A549 (cell line): ENCODE data around the gene RAD50. TPM values are rescaled to one million over a fixed set of nuclear protein-coding genes. Genes with fewer than 3 reads are reported as not detected.
A peak's percentile ranks its signal among the peaks of the same experiment; 100 is the strongest.

Experiments
- ATAC-seq, 2 experiments: fragments of 200-7000 bp in 1 of 2; fragments of >200 bp in 1 of 2; cut with Nextera tagmentation in 1 of 2; cut with Tn5 transposase in 1 of 2; 3 replicates each; pipeline versions ENCODE4 v1.8.0 to v1.9.1; 2018 to 2020; ENCODE audit warnings: mild to moderate bottlenecking in 1 of 2, moderate library complexity in 1 of 2
- CTCF ChIA-PET: fragments of 300-600 bp; sonication (Branson Sonifier 250); formaldehyde crosslinking; extraction: SDS; loops from one replicate; lab custom pipeline; 2021; ENCODE audit warnings: antibody characterized with exemption, inconsistent platforms; lab: Yijun Ruan, JAX
- POLR2A ChIA-PET: fragments of 350-600 bp; formaldehyde crosslinking; extraction: SDS; loops from one replicate; lab custom pipeline; 2021; ENCODE audit warnings: antibody characterized with exemption, inconsistent platforms; lab: Yijun Ruan, JAX
- DNase-seq, 2 experiments: peaks; one replicate each; pipeline versions ENCODE4 v3.0.0 to v3.0.0-alpha.2; 2011 to 2016; ENCODE audit warnings: low read depth in 1 of 2, low spot score in 1 of 2
- FAIRE-seq: peaks from 2 replicates; lab custom pipeline; 2011; peaks lifted over from hg19 to GRCh38; lab: Jason Lieb, UNC
- H3K27ac ChIP-seq, 2 experiments: fragments of >200 bp; sonication (Bioruptor Twin); formaldehyde crosslinking; 3 replicates each; pipeline ENCODE4 v1.5.1; 2016 to 2017
- H3K4me1 ChIP-seq: fragments of >200 bp; sonication (Bioruptor Twin); formaldehyde crosslinking; 3 replicates; pipeline ENCODE4 v1.6.1; 2016
- H3K4me2 ChIP-seq: fragments of >200 bp; sonication (Bioruptor Twin); formaldehyde crosslinking; 3 replicates; pipeline ENCODE4 v1.6.1; 2016
- H3K4me3 ChIP-seq: fragments of >200 bp; sonication (Bioruptor Twin); formaldehyde crosslinking; 3 replicates; pipeline ENCODE4 v1.5.1; 2016
- H3K9me3 ChIP-seq: fragments of >200 bp; sonication (Bioruptor Twin); formaldehyde crosslinking; 3 replicates; pipeline ENCODE4 v1.6.1; 2016
- ATOH8 ChIP-seq: fragments of 250-450 bp; sonication (Bioruptor Pico); IDR thresholded peaks from 2 replicates; pipeline ENCODE4 v1.5.0; 2020; ENCODE audit warnings: low read depth, mild to moderate bottlenecking, moderate library complexity
- BHLHE40 ChIP-seq: IDR thresholded peaks from 2 replicates; pipeline ENCODE4 v1.6.1; 2012; ENCODE audit warnings: low read depth, low read length, inconsistent platforms
- CHD4 ChIP-seq: fragments of 200-600 bp; sonication (generic); IDR thresholded peaks from 2 replicates; pipeline ENCODE4 v1.6.1; 2016; ENCODE audit warnings: antibody characterized with exemption, mild to moderate bottlenecking, borderline replicate concordance
- EHF ChIP-seq: fragments of 250-450 bp; sonication (Bioruptor Pico); IDR thresholded peaks from 2 replicates; pipeline ENCODE4 v1.5.0; 2020; ENCODE audit warnings: mild to moderate bottlenecking
- EP300 ChIP-seq, 2 experiments: fragments of >200 bp; sonication (Bioruptor Twin); formaldehyde crosslinking; IDR thresholded peaks; 2 replicates in 1 of 2; 3 replicates in 1 of 2; pipeline ENCODE4 v1.6.1; 2016 to 2017
- FOSB ChIP-seq: fragments of 250-450 bp; sonication (Bioruptor Pico); IDR thresholded peaks from 2 replicates; pipeline ENCODE4 v1.5.0; 2020; ENCODE audit warnings: mild to moderate bottlenecking, moderate library complexity
- FOXS1 ChIP-seq: fragments of 250-450 bp; sonication (Bioruptor Pico); IDR thresholded peaks from 2 replicates; pipeline ENCODE4 v1.5.0; 2020; ENCODE audit warnings: mild to moderate bottlenecking, moderate library complexity
- HEYL ChIP-seq: fragments of 250-450 bp; sonication (Bioruptor Pico); IDR thresholded peaks from 2 replicates; pipeline ENCODE4 v1.8.0; 2021; ENCODE audit warnings: mild to moderate bottlenecking, moderate library complexity
- HOXA7 ChIP-seq: fragments of 250-450 bp; sonication (Bioruptor Pico); IDR thresholded peaks from 2 replicates; pipeline ENCODE4 v1.5.0; 2020; ENCODE audit warnings: mild to moderate bottlenecking, moderate library complexity
- HOXB13 ChIP-seq: fragments of 250-450 bp; sonication (Bioruptor Pico); IDR thresholded peaks from 2 replicates; pipeline ENCODE4 v1.5.0; 2020; ENCODE audit warnings: low read depth, mild to moderate bottlenecking, moderate library complexity
- HOXB5 ChIP-seq: fragments of 250-450 bp; sonication (Bioruptor Pico); IDR thresholded peaks from 2 replicates; pipeline ENCODE4 v1.5.0; 2020; ENCODE audit warnings: mild to moderate bottlenecking, moderate library complexity
- JUN ChIP-seq, 2 experiments: fragments of >200 bp; sonication (Bioruptor Twin); formaldehyde crosslinking; IDR thresholded peaks; 2 replicates in 1 of 2; 3 replicates in 1 of 2; pipeline ENCODE4 v1.6.1; 2016 to 2017
- JUNB ChIP-seq: fragments of >200 bp; sonication (Bioruptor Twin); formaldehyde crosslinking; IDR thresholded peaks from 2 replicates; pipeline ENCODE4 v1.6.1; 2016
- KDM5A ChIP-seq: fragments of 200-600 bp; sonication (generic); IDR thresholded peaks from 2 replicates; pipeline ENCODE4 v1.6.1; 2016; ENCODE audit warnings: antibody characterized with exemption, mild to moderate bottlenecking
- MAFK ChIP-seq: fragments of 450-650 bp; IDR thresholded peaks from 2 replicates; pipeline ENCODE4 v1.6.1; 2014; ENCODE audit not compliant: partially characterized antibody
- MYC ChIP-seq: IDR thresholded peaks from 2 replicates; pipeline ENCODE4 v1.6.1; 2012; ENCODE audit warnings: mild to moderate bottlenecking, inconsistent platforms, low read length, improper control_type of control experiment, borderline replicate concordance
- NFE2L2 ChIP-seq: fragments of 150-350 bp; conservative IDR thresholded peaks from 2 replicates; pipeline ENCODE4 v1.6.1; 2014; ENCODE audit warnings: low read length
- PHF8 ChIP-seq: fragments of 200-600 bp; sonication (generic); IDR thresholded peaks from 2 replicates; pipeline ENCODE4 v1.6.1; 2016; ENCODE audit warnings: low read depth, mild to moderate bottlenecking, antibody characterized with exemption, moderate library complexity, borderline replicate concordance
- POLR2A ChIP-seq: IDR thresholded peaks from 2 replicates; pipeline ENCODE4 v1.6.1; 2012; ENCODE audit warnings: mild to moderate bottlenecking, low read length
- POLR2AphosphoS2 ChIP-seq: conservative IDR thresholded peaks from 2 replicates; pipeline ENCODE4 v1.6.1; 2012; ENCODE audit warnings: low read length, improper control_type of control experiment, inconsistent platforms
- RAD21 ChIP-seq, 2 experiments: fragments of >200 bp in 1 of 2; sonication (Bioruptor Twin) in 1 of 2; formaldehyde crosslinking in 1 of 2; IDR thresholded peaks in 1 of 2; conservative IDR thresholded peaks in 1 of 2; 2 replicates in 1 of 2; 3 replicates in 1 of 2; pipeline ENCODE4 v1.6.1; 2012 to 2018; ENCODE audit warnings: inconsistent platforms in 1 of 2
- RARB ChIP-seq: fragments of 250-450 bp; sonication (Bioruptor Pico); IDR thresholded peaks from 2 replicates; pipeline ENCODE4 v1.8.0; 2021; ENCODE audit warnings: mild to moderate bottlenecking, moderate library complexity
- RCOR1 ChIP-seq: fragments of 150-350 bp; IDR thresholded peaks from 2 replicates; pipeline ENCODE4 v1.6.1; 2014; ENCODE audit warnings: antibody characterized with exemption, low read length, low read depth
- RFX5 ChIP-seq: fragments of 450-650 bp; IDR thresholded peaks from 2 replicates; pipeline ENCODE4 v1.7.1; 2014; ENCODE audit warnings: antibody characterized with exemption, mild to moderate bottlenecking, moderate library complexity
- RNF2 ChIP-seq: fragments of 200-600 bp; sonication (generic); IDR thresholded peaks from 2 replicates; pipeline ENCODE4 v1.6.1; 2016; ENCODE audit warnings: low read depth, mild to moderate bottlenecking, antibody characterized with exemption, moderate library complexity, borderline replicate concordance
- SMC3 ChIP-seq: fragments of >200 bp; sonication (Bioruptor Twin); formaldehyde crosslinking; IDR thresholded peaks from 3 replicates; pipeline ENCODE4 v1.6.1; 2018; ENCODE audit warnings: inconsistent platforms
- SREBF2 ChIP-seq: fragments of 450-650 bp; IDR thresholded peaks from 2 replicates; pipeline ENCODE4 v1.6.1; 2014; ENCODE audit warnings: mild to moderate bottlenecking, moderate library complexity
- TP53 ChIP-seq: fragments of 250-450 bp; sonication (Bioruptor Pico); IDR thresholded peaks from 2 replicates; pipeline ENCODE4 v1.5.0; 2021; ENCODE audit warnings: mild to moderate bottlenecking, moderate library complexity
- USF2 ChIP-seq: fragments of 450-650 bp; IDR thresholded peaks from 2 replicates; pipeline ENCODE4 v1.6.1; 2014; ENCODE audit warnings: antibody characterized with exemption
- ZC3H11A ChIP-seq: fragments of 450-650 bp; IDR thresholded peaks from 2 replicates; pipeline ENCODE4 v1.6.1; 2014; ENCODE audit warnings: antibody characterized with exemption, mild to moderate bottlenecking
- ZFP36 ChIP-seq: fragments of 450-650 bp; IDR thresholded peaks from 2 replicates; pipeline ENCODE4 v1.6.1; 2014; ENCODE audit warnings: borderline replicate concordance; ENCODE audit not compliant: partially characterized antibody
- ZSCAN20 ChIP-seq: fragments of 250-450 bp; sonication (Bioruptor Pico); IDR thresholded peaks from 2 replicates; pipeline ENCODE4 v1.8.0; 2022; ENCODE audit warnings: mild to moderate bottlenecking, moderate library complexity
- WGBS: methylation state at CpG from one replicate; pipeline ENCODE4 v1.1.6; 2017; ENCODE audit errors: missing lambda C conversion rate; 5-methylcytosine and 5-hydroxymethylcytosine counted together
- polyA minus RNA-seq: library from RNA; depleted of rRNA, polyadenylated mRNA; stranded (reverse); fragments of >200 nt; gene quantifications from 2 replicates; pipeline ENCODE4 v1.2.3, GENCODE V29; 2011; rRNA and poly(A)+ RNA removed
- polyA plus RNA-seq, 4 experiments: library from polyadenylated mRNA; depleted of rRNA in 3 of 4; stranded (reverse); fragments of >200 nt; fragmentation: RNase III in 1 of 4; extraction: RNeasy Plus Mini Kit Qiagen cat#74134 plus additional on column Dnase treatment in 1 of 4; gene quantifications; 2 replicates in 3 of 4; 3 replicates in 1 of 4; pipeline ENCODE4 v1.2.3, GENCODE V29; 2011 to 2017
- TF ChIP-seq, protein P1 (sequence below): IDR thresholded peaks from 2 replicates; pipeline ENCODE4 v1.6.1; 2012
- TF ChIP-seq, protein P2 (sequence below): fragments of >200 bp; sonication (Bioruptor Twin); formaldehyde crosslinking; IDR thresholded peaks from 2 replicates; pipeline ENCODE4 v1.6.1; 2016
- TF ChIP-seq, protein P3 (sequence below): fragments of >200 bp; sonication (Bioruptor Twin); formaldehyde crosslinking; IDR thresholded peaks from 3 replicates; pipeline ENCODE4 v1.5.1; 2016
- TF ChIP-seq, protein P4 (sequence below): IDR thresholded peaks from 2 replicates; pipeline ENCODE4 v1.6.1; 2012; ENCODE audit warnings: low read depth, borderline replicate concordance

RAD50 gene
- polyA plus RNA-seq (2011; rRNA removed): 51.6 and 81.5 TPM in 2 replicates
- polyA plus RNA-seq (2012; cell fraction: cytosol; rRNA removed): 11.8 and 15.2 TPM in 2 replicates
- 10.5 and 17.1 TPM in 2 replicates for polyA plus RNA-seq (2012; cell fraction: nucleus; rRNA removed)
- polyA plus RNA-seq (2017; fragmentation: RNase III; extraction: RNeasy Plus Mini Kit Qiagen cat#74134 plus additional on column Dnase treatment): 39.6 to 48.2 TPM (median 41.6 TPM) in 3 replicates
- polyA minus RNA-seq: 50.3 and 61.0 TPM in 2 replicates

DNA sequence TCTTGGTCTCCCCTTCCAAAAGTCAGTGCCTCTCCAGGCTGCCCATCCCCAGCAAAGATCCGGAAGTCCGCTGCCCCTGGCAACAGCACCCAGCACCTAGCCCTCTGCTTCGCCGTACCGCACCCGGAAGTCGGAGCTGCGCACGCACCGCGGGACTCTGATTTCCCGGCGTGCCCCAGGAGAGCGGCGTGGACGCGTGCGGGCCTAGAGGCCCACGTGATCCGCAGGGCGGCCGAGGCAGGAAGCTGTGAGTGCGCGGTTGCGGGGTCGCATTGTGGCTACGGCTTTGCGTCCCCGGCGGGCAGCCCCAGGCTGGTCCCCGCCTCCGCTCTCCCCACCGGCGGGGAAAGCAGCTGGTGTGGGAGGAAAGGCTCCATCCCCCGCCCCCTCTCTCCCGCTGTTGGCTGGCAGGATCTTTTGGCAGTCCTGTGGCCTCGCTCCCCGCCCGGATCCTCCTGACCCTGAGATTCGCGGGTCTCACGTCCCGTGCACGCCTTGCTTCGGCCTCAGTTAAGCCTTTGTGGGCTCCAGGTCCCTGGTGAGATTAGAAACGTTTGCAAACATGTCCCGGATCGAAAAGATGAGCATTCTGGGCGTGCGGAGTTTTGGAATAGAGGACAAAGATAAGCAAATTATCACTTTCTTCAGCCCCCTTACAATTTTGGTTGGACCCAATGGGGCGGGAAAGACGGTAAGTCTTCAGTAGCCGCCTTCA lies at the start of gene RAD50:
Gene RAD50 (plus strand): TSS at position 215 of the 715 bp plus-strand sequence. CDS start 348 bp downstream, at position 563.
- FAIRE-seq (peak; percentile 63), DNase-seq (peak; percentile 94 to 97), ATAC-seq (peak; percentile 99)
- Histone ChIP-seq H3K4me1 (peaks cover 20% of the 10 kb centered on the region; the same call in 2 of the 3 replicates), H3K4me3 (peak within 1 kb of the TSS; percentile 61), H3K27ac (peak within 1 kb of the TSS; percentile 86 to 98), H3K4me2 (peak within 1 kb of the TSS; percentile 87), H3K9me3 (no peaks in the 10 kb centered on the region)
- ChIA-PET CTCF (interaction anchor here (1.2 to 1.4 kb wide), 2 partner anchors 30 to 171 kb away, joined by 3 to 4 read pairs; no protein-coding TSS in a partner anchor), POLR2A (interaction anchor here (0.5 to 1.3 kb wide), 16 partner anchors 10 to 264 kb away, joined by 3 to 10 read pairs (median 4); partner anchors contain the start of gene KIF3A)
- WGBS: under 1% methylated on average over 31 of the region's 53 CpGs
- TF ChIP-seq, protein P1, sequence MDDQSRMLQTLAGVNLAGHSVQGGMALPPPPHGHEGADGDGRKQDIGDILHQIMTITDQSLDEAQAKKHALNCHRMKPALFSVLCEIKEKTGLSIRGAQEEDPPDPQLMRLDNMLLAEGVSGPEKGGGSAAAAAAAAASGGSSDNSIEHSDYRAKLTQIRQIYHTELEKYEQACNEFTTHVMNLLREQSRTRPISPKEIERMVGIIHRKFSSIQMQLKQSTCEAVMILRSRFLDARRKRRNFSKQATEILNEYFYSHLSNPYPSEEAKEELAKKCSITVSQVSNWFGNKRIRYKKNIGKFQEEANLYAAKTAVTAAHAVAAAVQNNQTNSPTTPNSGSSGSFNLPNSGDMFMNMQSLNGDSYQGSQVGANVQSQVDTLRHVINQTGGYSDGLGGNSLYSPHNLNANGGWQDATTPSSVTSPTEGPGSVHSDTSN: no peak
- TF ChIP-seq, protein P2, sequence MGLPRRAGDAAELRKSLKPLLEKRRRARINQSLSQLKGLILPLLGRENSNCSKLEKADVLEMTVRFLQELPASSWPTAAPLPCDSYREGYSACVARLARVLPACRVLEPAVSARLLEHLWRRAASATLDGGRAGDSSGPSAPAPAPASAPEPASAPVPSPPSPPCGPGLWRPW: no peak
- TF ChIP-seq, protein P3, sequence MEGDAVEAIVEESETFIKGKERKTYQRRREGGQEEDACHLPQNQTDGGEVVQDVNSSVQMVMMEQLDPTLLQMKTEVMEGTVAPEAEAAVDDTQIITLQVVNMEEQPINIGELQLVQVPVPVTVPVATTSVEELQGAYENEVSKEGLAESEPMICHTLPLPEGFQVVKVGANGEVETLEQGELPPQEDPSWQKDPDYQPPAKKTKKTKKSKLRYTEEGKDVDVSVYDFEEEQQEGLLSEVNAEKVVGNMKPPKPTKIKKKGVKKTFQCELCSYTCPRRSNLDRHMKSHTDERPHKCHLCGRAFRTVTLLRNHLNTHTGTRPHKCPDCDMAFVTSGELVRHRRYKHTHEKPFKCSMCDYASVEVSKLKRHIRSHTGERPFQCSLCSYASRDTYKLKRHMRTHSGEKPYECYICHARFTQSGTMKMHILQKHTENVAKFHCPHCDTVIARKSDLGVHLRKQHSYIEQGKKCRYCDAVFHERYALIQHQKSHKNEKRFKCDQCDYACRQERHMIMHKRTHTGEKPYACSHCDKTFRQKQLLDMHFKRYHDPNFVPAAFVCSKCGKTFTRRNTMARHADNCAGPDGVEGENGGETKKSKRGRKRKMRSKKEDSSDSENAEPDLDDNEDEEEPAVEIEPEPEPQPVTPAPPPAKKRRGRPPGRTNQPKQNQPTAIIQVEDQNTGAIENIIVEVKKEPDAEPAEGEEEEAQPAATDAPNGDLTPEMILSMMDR: no peak
- TF ChIP-seq SREBF2: no peak
- no peak for TF ChIP-seq MAFK
- TF ChIP-seq RAD21 (conservative IDR thresholded peaks at IDR 0.05 in 1 of 2, IDR thresholded peaks at IDR 0.05 in 1 of 2): no peak
- TF ChIP-seq HOXA7 (CRISPR knock-in tag): no peak
- 0 out of 2 replicates have a peak, but pooled peaks have one; percentile 34 for TF ChIP-seq KDM5A
- peak; percentile 79 for TF ChIP-seq HOXB13 (CRISPR knock-in tag)
- no peak for TF ChIP-seq CHD4
- no peak for TF ChIP-seq NFE2L2
- TF ChIP-seq TP53 (CRISPR knock-in tag): no peak
- no peak for TF ChIP-seq EP300 (IDR thresholded peaks at IDR 0.05)
- no peak for TF ChIP-seq RFX5
- peak; percentile 98 for TF ChIP-seq MYC
- TF ChIP-seq PHF8: peak; percentile 65; the same call in 1 of the 2 replicates
- TF ChIP-seq JUN (IDR thresholded peaks at IDR 0.05): peak; percentile 77 to 96
- peak; percentile 96 for TF ChIP-seq USF2
- TF ChIP-seq, protein P4, sequence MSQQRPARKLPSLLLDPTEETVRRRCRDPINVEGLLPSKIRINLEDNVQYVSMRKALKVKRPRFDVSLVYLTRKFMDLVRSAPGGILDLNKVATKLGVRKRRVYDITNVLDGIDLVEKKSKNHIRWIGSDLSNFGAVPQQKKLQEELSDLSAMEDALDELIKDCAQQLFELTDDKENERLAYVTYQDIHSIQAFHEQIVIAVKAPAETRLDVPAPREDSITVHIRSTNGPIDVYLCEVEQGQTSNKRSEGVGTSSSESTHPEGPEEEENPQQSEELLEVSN: peak; percentile 95
- TF ChIP-seq FOSB (CRISPR knock-in tag): no peak
- no peak for TF ChIP-seq ZC3H11A
- TF ChIP-seq HOXB5 (CRISPR knock-in tag): peak; percentile 55; the same call in 1 of the 2 replicates
- TF ChIP-seq FOXS1 (CRISPR knock-in tag): no peak
- peak; percentile 85 for TF ChIP-seq BHLHE40
- no peak for TF ChIP-seq POLR2AphosphoS2
- TF ChIP-seq POLR2A: peak; percentile 88
- TF ChIP-seq ATOH8 (CRISPR knock-in tag): peak; percentile 53; the same call in 1 of the 2 replicates
- TF ChIP-seq ZSCAN20 (CRISPR knock-in tag): no peak
- no peak for TF ChIP-seq RCOR1
- no peak for TF ChIP-seq SMC3
- peak; percentile 61; the same call in 1 of the 2 replicates for TF ChIP-seq RNF2
- no peak for TF ChIP-seq HEYL (CRISPR knock-in tag)
- TF ChIP-seq JUNB: no peak
- 0 out of 2 replicates have a peak, but pooled peaks have one; percentile 20 for TF ChIP-seq RARB (CRISPR knock-in tag)
- TF ChIP-seq ZFP36: no peak
- no peak; the same call in 1 of the 2 replicates for TF ChIP-seq EHF (CRISPR knock-in tag)
